Loucy (cell line): ENCODE measurements around the gene DKK3.

Experiments
- H2AFZ ChIP-seq: fragments of 200-600 bp; sonication (generic); 2 replicates; pipeline ENCODE4 v1.6.0; 2016; ENCODE audit warnings: antibody characterized with exemption, mild to moderate bottlenecking, low read length, moderate library complexity
- H3F3A ChIP-seq: fragments of 200-600 bp; 2 replicates; pipeline ENCODE4 v1.6.0; 2016; ENCODE audit warnings: antibody characterized with exemption, low read depth, mild to moderate bottlenecking
- H3K27me3 ChIP-seq: fragments of 200-600 bp; sonication (generic); 2 replicates; pipeline ENCODE4 v1.6.1; 2014; ENCODE audit warnings: low read length, mild to moderate bottlenecking; ENCODE audit not compliant: insufficient read depth, poor library complexity, severe bottlenecking
- H3K36me3 ChIP-seq: fragments of 200-600 bp; sonication (generic); 2 replicates; pipeline ENCODE4 v1.6.1; 2016; ENCODE audit warnings: low read length; ENCODE audit not compliant: insufficient read depth
- H3K4me1 ChIP-seq: fragments of 200-600 bp; sonication (generic); 2 replicates; pipeline ENCODE4 v1.5.1; 2014; ENCODE audit warnings: low read length, mild to moderate bottlenecking; ENCODE audit not compliant: insufficient read depth, poor library complexity, severe bottlenecking
- H3K4me2 ChIP-seq: fragments of 200-600 bp; sonication (generic); 2 replicates; pipeline ENCODE4 v1.6.0; 2014; ENCODE audit warnings: antibody characterized with exemption, low read length, low read depth, mild to moderate bottlenecking; ENCODE audit not compliant: poor library complexity, severe bottlenecking
- H3K4me3 ChIP-seq: fragments of 200-600 bp; sonication (generic); 2 replicates; pipeline ENCODE4 v1.5.1; 2014; ENCODE audit warnings: low read length, mild to moderate bottlenecking, mixed read lengths; ENCODE audit not compliant: poor library complexity, severe bottlenecking
- H3K79me2 ChIP-seq: fragments of 200-600 bp; sonication (generic); 2 replicates; pipeline ENCODE4 v1.6.1; 2014; ENCODE audit warnings: low read length; ENCODE audit not compliant: insufficient read depth
- H3K9ac ChIP-seq: fragments of 200-600 bp; sonication (generic); 2 replicates; pipeline ENCODE4 v1.6.0; 2014; ENCODE audit warnings: mild to moderate bottlenecking, low read depth, low read length, moderate library complexity; ENCODE audit not compliant: poor library complexity, severe bottlenecking
- H3K9me2 ChIP-seq: fragments of 200-600 bp; sonication (generic); replicated peaks from 2 replicates; pipeline ENCODE4 v1.6.1; 2016; ENCODE audit warnings: low read depth, low read length, mixed read lengths
- H3K9me3 ChIP-seq: fragments of 200-600 bp; sonication (generic); 2 replicates; pipeline ENCODE4 v1.6.1; 2014; ENCODE audit warnings: mild to moderate bottlenecking, antibody characterized with exemption, low read length, low read depth; ENCODE audit not compliant: insufficient read depth
- H4K20me1 ChIP-seq: fragments of 200-600 bp; sonication (generic); 2 replicates; pipeline ENCODE4 v1.6.0; 2014; ENCODE audit warnings: antibody characterized with exemption, low read length, mild to moderate bottlenecking; ENCODE audit not compliant: insufficient read depth, poor library complexity, severe bottlenecking
- CTCF ChIP-seq: fragments of 200-600 bp; sonication (generic); conservative IDR thresholded peaks from 2 replicates; pipeline ENCODE4 v1.5.1; 2014; ENCODE audit warnings: mild to moderate bottlenecking, antibody characterized with exemption, low read length
- EZH2phosphoT487 ChIP-seq: fragments of 200-600 bp; IDR thresholded peaks from 2 replicates; pipeline ENCODE4 v1.6.1; 2018; ENCODE audit warnings: antibody characterized with exemption, mild to moderate bottlenecking, moderate library complexity, borderline replicate concordance

DKK3 gene

GRCh38 chr11:12003815-12004214 lies 4.6 kb downstream of the DKK3 start:
- H3K9me3 ChIP-seq = no peaks in the 10 kb centered on the region
- TF ChIP-seq EZH2phosphoT487 = no peak
- no peak for TF ChIP-seq CTCF
- no peak overlapping the region for H3K4me3 ChIP-seq
- no peaks in the 10 kb centered on the region for H3K4me1 ChIP-seq
- no peaks in the 10 kb centered on the region for H3K27me3 ChIP-seq
- H3F3A ChIP-seq = no peaks in the 10 kb centered on the region
- no peaks in the 10 kb centered on the region for H3K9me2 ChIP-seq
- no peak overlapping the region for H3K9ac ChIP-seq
- no peaks in the 10 kb centered on the region for H3K79me2 ChIP-seq
- no peaks in the 10 kb centered on the region for H4K20me1 ChIP-seq
- H3K36me3 ChIP-seq = no peaks in the 10 kb centered on the region
- H3K4me2 ChIP-seq = no peak overlapping the region
- H2AFZ ChIP-seq = no peak overlapping the region

- Histone ChIP-seq H3K9me3 (no peaks in the 10 kb centered on the region), H4K20me1 (no peaks in the 10 kb centered on the region), H3K4me3 (no peak overlapping the region), H3F3A (no peaks in the 10 kb centered on the region), H3K4me1 (no peaks in the 10 kb centered on the region), H3K36me3 (no peaks in the 10 kb centered on the region), H3K4me2 (no peak overlapping the region), H3K79me2 (no peaks in the 10 kb centered on the region), H3K9me2 (no peaks in the 10 kb centered on the region), H3K9ac (no peak overlapping the region), H2AFZ (no peak overlapping the region), H3K27me3 (no peaks in the 10 kb centered on the region)
- TF ChIP-seq EZH2phosphoT487 (no peak), CTCF (no peak)
These were observed 5.1 kb downstream of the DKK3 start for GRCh38 chr11:12003336-12003735.

GRCh38 chr11:12001186-12001585 lies 7.2 kb downstream of the DKK3 start:
- no peaks in the 10 kb centered on the region for H3F3A ChIP-seq
- TF ChIP-seq CTCF = no peak
- TF ChIP-seq EZH2phosphoT487 = no peak

More at GRCh38 chr11:12001186-12001585, 7.2 kb downstream of the DKK3 start:
- Histone ChIP-seq H3K36me3 (no peaks in the 10 kb centered on the region), H4K20me1 (no peaks in the 10 kb centered on the region), H3K4me3 (no peak overlapping the region), H3K9me2 (no peaks in the 10 kb centered on the region), H3K79me2 (no peaks in the 10 kb centered on the region), H3K9me3 (no peaks in the 10 kb centered on the region), H2AFZ (no peak overlapping the region), H3K4me2 (no peak overlapping the region), H3K27me3 (no peaks in the 10 kb centered on the region), H3K4me1 (no peaks in the 10 kb centered on the region), H3K9ac (no peak overlapping the region)
